Activated CD4-positive, alpha-beta memory T cell treated with anti-CD3 and anti-CD28 coated beads, Interleukin-2, amount 10 ng/mL, durations not matched to agents 7 days and 5 days (primary cell): Measurements from ENCODE around the gene DGKD. TPM values are rescaled to one million over a fixed set of nuclear protein-coding genes. Genes with fewer than 3 reads are reported as not detected.
"Not testable (repeated sequence)": the region's sequence is repeated elsewhere in the genome, so short reads cannot be mapped to it uniquely, and the experiment has no call there.

Experiments
- CTCF ChIA-PET: fragments of 350-600 bp; sonication (Branson Sonifier 250); formaldehyde crosslinking; loops from one replicate; lab custom pipeline; 2021; ENCODE audit warnings: antibody characterized with exemption, inconsistent platforms; lab: Charles Lee
- POLR2A ChIA-PET: fragments of 350-600 bp; sonication (Branson Sonifier 250); formaldehyde crosslinking; loops from one replicate; lab custom pipeline; 2021; ENCODE audit warnings: antibody characterized with exemption; lab: Charles Lee
- DNase-seq: peaks from one replicate; pipeline ENCODE4 v3.0.0-alpha.2; 2020
- H3K27ac Mint-ChIP-seq: one replicate; pipeline ENCODE4 v1.8.0; 2021; ENCODE audit warnings: mild to moderate bottlenecking, mixed read lengths
- H3K27me3 Mint-ChIP-seq: one replicate; pipeline ENCODE4 v1.8.0; 2021; ENCODE audit warnings: mixed read lengths
- H3K36me3 Mint-ChIP-seq: one replicate; pipeline ENCODE4 v1.8.0; 2021; ENCODE audit warnings: low read depth, mixed read lengths
- H3K4me1 Mint-ChIP-seq: one replicate; pipeline ENCODE4 v1.8.0; 2021; ENCODE audit warnings: mixed read lengths
- H3K4me3 Mint-ChIP-seq: one replicate; pipeline ENCODE4 v1.8.0; 2021; ENCODE audit warnings: mild to moderate bottlenecking, mixed read lengths
- H3K9me3 Mint-ChIP-seq: one replicate; pipeline ENCODE4 v1.8.0; 2021; ENCODE audit warnings: mixed read lengths
- total RNA-seq, 2 experiments: library from RNA; stranded (reverse); gene quantifications; one replicate each; pipeline ENCODE4 v1.2.3, GENCODE V29; 2021

DGKD gene
- total RNA-seq, 2 experiments from 2014 or later: 77.8 to 78.3 TPM

DNA sequence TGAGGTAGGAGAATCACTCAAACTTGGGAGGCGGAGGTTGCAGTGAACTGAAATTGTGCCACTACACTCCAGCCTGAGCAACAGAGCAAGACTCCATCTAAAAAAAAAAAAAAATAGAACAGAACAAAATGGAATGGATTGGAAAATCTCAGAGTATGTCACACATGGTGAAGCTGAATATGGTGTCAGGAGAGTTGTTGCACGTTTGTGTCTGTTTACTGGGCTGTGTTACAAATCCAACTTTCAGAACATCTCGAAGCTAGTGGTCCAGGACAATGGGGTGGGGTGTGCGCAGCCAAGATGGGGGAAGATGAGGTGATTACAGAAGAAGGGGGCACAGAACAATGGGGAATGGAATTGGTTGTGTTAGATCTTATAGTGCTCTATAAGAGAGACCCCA, 29.0 kb upstream of the DGKD start:
- POLR2A ChIA-PET: no interaction called here

DNA sequence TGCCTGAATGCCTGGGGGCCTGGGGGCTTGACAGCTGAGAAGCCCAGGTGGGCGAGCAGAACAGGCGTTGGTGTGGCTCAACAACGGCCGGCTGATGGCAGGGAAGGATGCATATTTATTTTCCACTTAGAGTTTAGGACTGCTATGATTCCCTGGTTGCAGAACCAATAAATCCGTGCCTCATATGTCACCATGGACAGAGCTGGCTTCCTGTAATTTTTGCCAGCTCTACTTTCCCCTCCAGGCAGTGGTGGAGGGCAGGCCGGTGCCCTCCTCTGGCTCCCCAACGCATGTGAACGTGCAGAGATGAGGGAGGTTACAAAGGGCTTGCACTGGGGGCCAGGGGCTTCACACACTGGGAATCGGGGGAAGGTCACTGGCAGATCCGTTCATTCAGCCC, 28.5 kb upstream of the DGKD start:
- H3K27ac Mint-ChIP-seq: no peak overlapping the region
- peaks cover 17% of the 10 kb centered on the region for H3K27me3 Mint-ChIP-seq
- H3K36me3 Mint-ChIP-seq: no peaks in the 10 kb centered on the region
- H3K4me1 Mint-ChIP-seq: peaks cover 34% of the 10 kb centered on the region
- CTCF ChIA-PET: no interaction called here
- POLR2A ChIA-PET: no interaction called here
- no peak overlapping the region for H3K4me3 Mint-ChIP-seq
- peaks cover 2% of the 10 kb centered on the region for H3K9me3 Mint-ChIP-seq
- no peak for DNase-seq

More for the DNA sequence above, 29.0 kb upstream of the DGKD start:
- Mint-ChIP-seq H3K9me3 (peaks cover 2% of the 10 kb centered on the region), H3K4me1 (peaks cover 29% of the 10 kb centered on the region), H3K27ac (no peak overlapping the region), H3K4me3 (no peak overlapping the region), H3K36me3 (no peaks in the 10 kb centered on the region), H3K27me3 (peaks cover 22% of the 10 kb centered on the region)
- CTCF ChIA-PET: no interaction called here
- DNase-seq: no peak

DNA sequence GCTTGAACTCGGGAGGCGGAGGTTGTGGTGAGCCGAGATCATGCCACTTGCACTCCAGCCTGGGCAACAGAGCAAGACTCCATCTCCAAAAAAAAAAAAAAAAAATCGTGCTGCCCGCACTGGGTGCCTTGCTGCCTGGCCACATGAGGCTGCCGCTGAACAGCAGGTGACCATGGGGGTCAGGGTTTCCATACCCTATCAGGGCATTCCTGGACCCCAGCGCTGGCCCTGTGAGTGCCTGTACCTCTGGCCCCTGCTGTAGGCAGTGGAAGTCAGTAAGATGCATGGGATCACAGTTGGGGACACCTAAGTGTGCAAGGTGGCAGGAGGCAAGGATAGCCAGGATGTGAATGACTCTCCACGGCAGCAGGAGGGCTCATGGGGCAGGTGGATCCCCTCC, 27.8 kb upstream of the DGKD start:
- CTCF ChIA-PET: no interaction called here
- H3K9me3 Mint-ChIP-seq: peaks cover 4% of the 10 kb centered on the region
- peaks cover 10% of the 10 kb centered on the region for H3K27me3 Mint-ChIP-seq
- POLR2A ChIA-PET: no interaction called here
- no peak overlapping the region for H3K27ac Mint-ChIP-seq
- H3K4me1 Mint-ChIP-seq: peaks cover 38% of the 10 kb centered on the region
- no peak for DNase-seq
- H3K36me3 Mint-ChIP-seq: peaks cover 4% of the 10 kb centered on the region
- no peak overlapping the region for H3K4me3 Mint-ChIP-seq

DNA sequence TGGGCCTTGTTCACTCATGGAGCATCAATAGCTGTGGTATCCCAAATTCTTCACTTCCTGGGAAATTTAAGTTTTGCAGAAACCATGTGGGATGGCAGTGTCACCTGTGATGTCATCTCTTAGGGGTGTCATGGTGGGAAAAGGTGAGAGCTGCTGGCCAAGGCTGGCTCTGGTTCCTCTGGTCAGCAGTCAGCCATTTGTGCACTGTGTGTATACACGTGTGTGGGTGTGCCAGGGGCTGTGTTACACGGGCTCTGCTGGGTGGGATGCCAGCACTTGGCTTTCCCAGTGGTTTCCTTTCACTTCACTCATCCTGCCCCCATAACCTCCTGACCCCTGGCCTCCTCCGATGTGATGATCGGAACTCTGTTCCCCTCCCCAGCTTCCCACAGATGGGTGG, 25.4 kb upstream of the DGKD start:
- H3K4me3 Mint-ChIP-seq: no peak overlapping the region
- H3K9me3 Mint-ChIP-seq: peaks cover 4% of the 10 kb centered on the region
- ChIA-PET POLR2A (interaction anchor here (1.3 kb wide), 1 partner anchor 24 kb away, joined by 4 read pairs; no protein-coding TSS in a partner anchor), CTCF (no interaction called here)
- no peak for DNase-seq
- no peak overlapping the region for H3K27ac Mint-ChIP-seq
- H3K4me1 Mint-ChIP-seq: peaks cover 41% of the 10 kb centered on the region
- peaks cover 6% of the 10 kb centered on the region for H3K27me3 Mint-ChIP-seq
- H3K36me3 Mint-ChIP-seq: peaks cover 8% of the 10 kb centered on the region

DNA sequence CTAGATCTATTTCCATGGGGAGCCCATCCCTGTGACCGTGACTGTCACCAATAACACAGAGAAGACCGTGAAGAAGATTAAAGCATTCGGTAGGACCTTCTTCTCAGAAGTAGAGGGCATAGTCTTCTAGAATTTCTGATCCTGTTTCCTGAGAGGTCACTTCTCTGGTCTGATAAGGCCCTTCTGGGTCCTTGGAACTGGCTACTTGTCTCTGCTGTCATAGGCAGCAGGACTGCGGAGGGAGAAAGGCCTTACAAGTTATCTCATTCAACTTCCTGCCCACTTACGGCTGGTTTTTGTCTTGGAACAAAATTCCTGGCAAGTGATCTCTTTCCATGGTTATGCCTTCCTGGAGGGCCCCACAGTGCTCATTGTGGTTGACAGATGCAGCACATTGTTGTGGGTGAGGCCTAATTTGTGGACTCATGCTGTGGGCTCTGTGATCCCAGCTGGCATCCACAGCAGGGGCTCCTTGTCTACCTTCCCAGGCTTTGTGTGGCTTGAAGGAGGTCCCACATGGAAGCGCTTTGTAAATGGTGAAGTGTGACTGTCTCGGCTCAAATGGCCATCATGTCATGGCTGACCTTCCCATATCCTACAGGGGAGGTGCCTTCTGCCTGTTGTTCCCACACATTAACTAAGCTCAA, 24.7 kb upstream of the DGKD start:
- Mint-ChIP-seq H3K4me1 (peaks cover 47% of the 10 kb centered on the region), H3K27me3 (peaks cover 3% of the 10 kb centered on the region), H3K27ac (no peak overlapping the region), H3K9me3 (peaks cover 4% of the 10 kb centered on the region), H3K36me3 (peaks cover 9% of the 10 kb centered on the region), H3K4me3 (no peak overlapping the region)
- no peak for DNase-seq
- CTCF ChIA-PET: interaction anchor here (1.3 kb wide), 1 partner anchor 11 kb away, joined by 3 read pairs; no protein-coding TSS in a partner anchor
- POLR2A ChIA-PET: interaction anchor here (2.4 to 2.5 kb wide), 2 partner anchors 12 to 90 kb away, joined by 6 to 12 read pairs; no protein-coding TSS in a partner anchor

DNA sequence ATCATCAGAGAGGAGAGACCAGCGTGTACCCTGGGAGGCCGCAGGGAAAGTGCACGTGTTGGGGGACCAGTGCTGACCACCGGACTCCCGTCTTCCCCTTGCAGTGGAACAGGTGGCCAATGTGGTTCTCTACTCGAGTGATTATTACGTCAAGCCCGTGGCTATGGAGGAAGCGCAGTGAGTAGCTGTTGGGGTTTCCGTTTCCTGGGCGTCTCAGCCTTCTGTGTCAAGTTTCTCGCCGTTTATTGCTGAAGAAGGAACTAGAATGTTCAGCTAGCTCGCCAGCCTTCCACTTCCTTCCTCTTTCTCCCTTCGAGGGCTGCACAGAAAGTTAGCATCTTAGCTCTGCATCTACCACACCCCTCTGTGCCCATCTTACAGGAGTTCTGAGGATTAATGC, 22.8 kb upstream of the DGKD start:
- H3K9me3 Mint-ChIP-seq: peaks cover 4% of the 10 kb centered on the region
- H3K27me3 Mint-ChIP-seq: no peaks in the 10 kb centered on the region
- H3K4me3 Mint-ChIP-seq: peak overlapping the region; percentile 33
- H3K27ac Mint-ChIP-seq: peak overlapping the region; percentile 96
- peaks cover 9% of the 10 kb centered on the region for H3K36me3 Mint-ChIP-seq
- DNase-seq: peak; percentile 89
- peaks cover 52% of the 10 kb centered on the region for H3K4me1 Mint-ChIP-seq
- POLR2A ChIA-PET: interaction anchor here (0.8 to 2.5 kb wide), 22 partner anchors 9 to 88 kb away, joined by 3 to 19 read pairs (median 4); partner anchors contain the start of gene ATG16L1
- CTCF ChIA-PET: interaction anchor here (0.7 to 2.5 kb wide), 7 partner anchors 11 to 249 kb away, joined by 3 to 18 read pairs (median 6); partner anchors contain the start of gene DGKD

DNA sequence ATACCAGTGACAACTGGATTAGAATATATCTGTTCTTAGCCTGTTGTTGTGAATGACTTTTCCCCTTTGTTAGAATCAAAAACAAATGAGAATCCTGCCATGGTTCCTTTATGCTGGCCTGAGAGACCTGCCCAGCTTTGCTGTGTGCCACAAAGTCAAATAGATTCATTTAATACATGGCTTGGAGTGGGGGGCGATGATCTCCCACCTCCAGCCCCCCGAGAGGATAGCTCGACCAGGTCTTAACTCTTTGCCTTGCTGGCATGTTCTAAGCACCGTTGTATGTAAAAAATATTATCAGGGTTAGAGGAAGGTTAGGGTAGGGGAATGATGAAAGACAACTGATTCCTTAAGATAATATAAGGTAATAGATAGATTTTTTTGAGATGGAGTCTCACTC, 22.2 kb upstream of the DGKD start:
- peak overlapping the region; percentile 33 for H3K4me3 Mint-ChIP-seq
- POLR2A ChIA-PET: interaction anchor here (0.8 to 2.5 kb wide), 19 partner anchors 8 to 88 kb away, joined by 3 to 19 read pairs (median 5); partner anchors contain the start of gene ATG16L1

DNA sequence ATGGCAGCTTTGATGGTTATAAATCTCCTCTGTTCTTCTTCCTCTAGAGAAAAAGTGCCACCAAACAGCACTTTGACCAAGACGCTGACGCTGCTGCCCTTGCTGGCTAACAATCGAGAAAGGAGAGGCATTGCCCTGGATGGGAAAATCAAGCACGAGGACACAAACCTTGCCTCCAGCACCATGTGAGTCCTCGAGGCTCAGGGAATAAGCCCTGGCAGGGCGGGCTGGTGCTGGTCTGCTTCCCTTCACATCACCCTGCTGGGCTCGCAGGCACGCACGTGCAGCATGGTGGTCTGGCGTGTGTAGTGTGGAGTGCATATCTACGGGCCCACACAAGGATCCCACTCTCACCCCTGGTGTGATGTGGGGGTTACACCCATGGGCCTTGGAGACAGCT, 19.4 kb upstream of the DGKD start:
- ChIA-PET POLR2A (interaction anchor here (0.9 kb wide), 1 partner anchor 16 kb away, joined by 3 read pairs; no protein-coding TSS in a partner anchor), CTCF (interaction anchor here (0.5 to 1.6 kb wide), 3 partner anchors 19 to 223 kb away, joined by 3 to 9 read pairs (median 3); no protein-coding TSS in a partner anchor)
- Mint-ChIP-seq H3K36me3 (peaks cover 9% of the 10 kb centered on the region), H3K4me1 (peaks cover 61% of the 10 kb centered on the region), H3K4me3 (no peak overlapping the region), H3K27me3 (peaks cover 11% of the 10 kb centered on the region), H3K27ac (no peak overlapping the region), H3K9me3 (peaks cover 3% of the 10 kb centered on the region)
- DNase-seq: no peak

More for the DNA sequence above, 22.2 kb upstream of the DGKD start:
- peaks cover 52% of the 10 kb centered on the region for H3K4me1 Mint-ChIP-seq
- CTCF ChIA-PET: interaction anchor here (1.1 to 2.5 kb wide), 6 partner anchors 11 to 250 kb away, joined by 3 to 18 read pairs (median 8); partner anchors contain the start of gene DGKD
- peak overlapping the region; percentile 96 for H3K27ac Mint-ChIP-seq
- no peaks in the 10 kb centered on the region for H3K27me3 Mint-ChIP-seq
- peaks cover 4% of the 10 kb centered on the region for H3K9me3 Mint-ChIP-seq
- no peak for DNase-seq
- peaks cover 9% of the 10 kb centered on the region for H3K36me3 Mint-ChIP-seq

DNA sequence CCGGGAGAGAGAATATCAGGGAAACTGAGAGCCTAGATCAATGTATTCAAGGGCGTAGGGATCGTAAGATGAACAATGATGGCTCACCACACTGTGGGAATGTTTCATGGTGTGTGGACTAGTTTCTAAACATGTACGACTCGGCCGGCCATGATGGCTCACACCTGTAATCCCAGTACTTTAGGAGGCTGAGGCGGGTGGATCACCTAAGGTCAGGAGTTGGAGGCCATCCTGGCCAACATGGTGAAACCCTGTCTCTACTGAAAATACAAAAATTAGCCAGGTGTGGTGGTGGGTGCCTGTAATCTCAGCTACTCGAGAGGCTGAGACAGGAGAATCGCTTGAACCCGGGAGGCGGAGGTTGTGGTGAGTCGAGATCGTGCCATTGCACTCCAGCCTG, 18.2 kb upstream of the DGKD start:
- not testable (repeated sequence) for DNase-seq, H3K27ac Mint-ChIP-seq, H3K36me3 Mint-ChIP-seq, H3K9me3 Mint-ChIP-seq, H3K4me3 Mint-ChIP-seq
- POLR2A ChIA-PET: interaction anchor here (0.9 kb wide), 1 partner anchor 14 kb away, joined by 3 read pairs; no protein-coding TSS in a partner anchor
- H3K27me3 Mint-ChIP-seq: peaks cover 11% of the 10 kb centered on the region
- CTCF ChIA-PET: interaction anchor here (1.5 to 1.6 kb wide), 2 partner anchors 18 to 68 kb away, joined by 4 to 6 read pairs; no protein-coding TSS in a partner anchor
- H3K4me1 Mint-ChIP-seq: peaks cover 51% of the 10 kb centered on the region

DNA sequence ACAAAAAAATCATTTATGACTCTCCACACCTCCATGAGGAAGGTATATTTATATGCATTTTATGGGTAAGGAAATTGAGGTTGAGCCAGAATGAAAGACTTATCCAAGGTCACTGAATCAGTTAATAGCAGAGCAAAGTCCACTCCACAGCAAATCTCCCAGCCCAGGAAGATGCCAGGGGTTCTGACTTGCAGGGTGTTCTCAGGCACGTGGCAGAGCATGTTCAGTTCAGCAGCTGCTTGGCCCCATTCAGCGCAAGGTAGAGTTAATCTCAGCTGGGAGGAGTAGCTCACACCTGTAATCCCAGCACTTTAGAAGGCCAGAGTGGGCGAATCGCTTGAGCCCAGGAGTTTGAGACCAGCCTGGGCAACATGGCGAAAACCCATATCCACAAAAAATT, 17.8 kb upstream of the DGKD start:
- ChIA-PET POLR2A (no interaction called here), CTCF (interaction anchor here (1.5 to 1.6 kb wide), 2 partner anchors 17 to 68 kb away, joined by 4 to 6 read pairs; no protein-coding TSS in a partner anchor)
- H3K27ac Mint-ChIP-seq: no peak overlapping the region
- no peaks in the 10 kb centered on the region for H3K9me3 Mint-ChIP-seq
- peaks cover 12% of the 10 kb centered on the region for H3K27me3 Mint-ChIP-seq
- H3K4me3 Mint-ChIP-seq: no peak overlapping the region
- DNase-seq: no peak
- H3K36me3 Mint-ChIP-seq: peaks cover 4% of the 10 kb centered on the region
- peaks cover 46% of the 10 kb centered on the region for H3K4me1 Mint-ChIP-seq

DNA sequence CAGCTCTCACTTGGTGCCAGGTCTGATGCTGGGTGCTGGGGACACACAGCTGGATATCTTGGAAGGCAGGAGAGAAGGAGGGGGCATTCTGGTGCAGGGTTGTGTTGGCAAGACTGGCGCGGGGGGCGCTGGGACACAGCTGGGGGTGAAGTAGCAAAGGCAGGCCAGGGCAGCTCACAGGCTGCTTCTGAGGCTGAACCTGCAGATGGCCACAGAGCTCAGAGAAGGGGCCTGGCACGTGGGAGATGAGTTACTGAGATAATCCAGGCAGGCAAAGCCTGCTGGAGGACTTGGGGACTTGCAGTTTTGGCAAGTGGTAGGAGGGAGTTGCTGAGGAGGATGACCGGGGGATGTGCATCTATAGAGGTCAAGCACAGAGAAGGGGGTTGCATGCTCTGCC, 16.2 kb upstream of the DGKD start:
- peaks cover 13% of the 10 kb centered on the region for H3K27me3 Mint-ChIP-seq
- CTCF ChIA-PET: interaction anchor here (0.9 kb wide), 1 partner anchor 16 kb away, joined by 3 read pairs; the partner anchor contains the start of gene DGKD
- DNase-seq: no peak
- no peaks in the 10 kb centered on the region for H3K9me3 Mint-ChIP-seq
- peaks cover 34% of the 10 kb centered on the region for H3K4me1 Mint-ChIP-seq
- no peak overlapping the region for H3K4me3 Mint-ChIP-seq
- POLR2A ChIA-PET: no interaction called here
- no peak overlapping the region for H3K27ac Mint-ChIP-seq
- peaks cover 4% of the 10 kb centered on the region for H3K36me3 Mint-ChIP-seq

DNA sequence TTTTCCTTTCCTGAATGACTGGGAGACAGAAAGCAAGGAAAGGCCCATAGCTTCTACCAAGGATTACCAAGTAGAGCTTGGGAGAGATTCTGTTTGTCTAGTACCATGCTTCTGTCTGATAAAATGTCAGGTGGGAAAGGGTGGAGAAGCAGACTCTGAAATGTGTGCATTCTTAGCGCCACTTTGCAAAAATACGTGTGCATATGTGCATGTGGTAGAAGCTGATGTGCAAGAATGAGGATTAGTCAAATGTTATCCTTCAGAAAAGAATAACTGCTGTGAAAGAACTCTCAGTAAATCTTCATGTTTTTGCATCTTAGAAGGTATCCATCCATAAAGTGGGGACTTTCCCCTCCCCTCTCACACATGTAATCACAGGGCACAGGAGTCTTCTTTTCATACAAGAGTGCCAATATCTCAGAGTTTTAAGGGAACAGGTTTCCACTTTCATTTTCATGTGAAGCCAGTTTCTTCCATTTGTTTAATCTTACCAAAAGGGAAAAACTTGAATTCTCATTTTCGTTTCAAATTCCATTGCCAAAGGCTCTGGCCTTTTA, 15.4 kb upstream of the DGKD start:
- no peaks in the 10 kb centered on the region for H3K9me3 Mint-ChIP-seq

DNA sequence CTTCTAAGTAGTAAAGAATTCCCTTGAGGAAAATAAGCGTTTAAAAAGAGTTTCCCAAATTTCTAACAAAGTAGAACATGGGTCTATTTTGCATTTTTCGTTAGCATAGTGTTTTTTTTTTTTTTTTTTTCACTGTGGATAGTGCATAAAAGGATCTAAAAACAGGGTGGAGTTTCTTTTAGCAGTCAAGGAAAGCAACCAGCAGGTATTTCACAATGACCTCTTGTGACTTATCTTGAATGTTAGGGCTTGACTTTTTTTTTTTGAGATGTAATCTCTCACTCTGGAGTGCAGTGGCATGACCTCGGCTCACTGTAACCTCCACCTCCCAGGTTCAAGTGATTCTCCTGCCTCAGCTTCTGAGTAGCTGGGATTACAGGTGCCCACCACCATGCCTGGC, 14.9 kb upstream of the DGKD start:
- Mint-ChIP-seq H3K4me1 (peaks cover 20% of the 10 kb centered on the region), H3K27me3 (peaks cover 16% of the 10 kb centered on the region), H3K9me3 (no peaks in the 10 kb centered on the region), H3K4me3 (no peak overlapping the region), H3K36me3 (no peaks in the 10 kb centered on the region), H3K27ac (no peak overlapping the region)
- POLR2A ChIA-PET: no interaction called here
- no peak for DNase-seq
- CTCF ChIA-PET: no interaction called here

More for the DNA sequence above, 15.4 kb upstream of the DGKD start:
- peaks cover 1% of the 10 kb centered on the region for H3K36me3 Mint-ChIP-seq
- CTCF ChIA-PET: interaction anchor here (0.9 kb wide), 1 partner anchor 15 kb away, joined by 3 read pairs; the partner anchor contains the start of gene DGKD
- POLR2A ChIA-PET: no interaction called here
- H3K27me3 Mint-ChIP-seq: peaks cover 16% of the 10 kb centered on the region
- no peak overlapping the region for H3K4me3 Mint-ChIP-seq
- DNase-seq: no peak
- peaks cover 26% of the 10 kb centered on the region for H3K4me1 Mint-ChIP-seq
- no peak overlapping the region for H3K27ac Mint-ChIP-seq
